ENCODE results near the gene RALGDS. TPM values are rescaled to one million over a fixed set of nuclear protein-coding genes. Genes with fewer than 3 reads are reported as not detected.
"Not testable (repeated sequence)": the region's sequence is repeated elsewhere in the genome, so short reads cannot be mapped to it uniquely, and the experiment has no call there.

The RALGDS gene
- total RNA-seq, 1 donor from 2014 or later = 47.4 TPM

DNA sequence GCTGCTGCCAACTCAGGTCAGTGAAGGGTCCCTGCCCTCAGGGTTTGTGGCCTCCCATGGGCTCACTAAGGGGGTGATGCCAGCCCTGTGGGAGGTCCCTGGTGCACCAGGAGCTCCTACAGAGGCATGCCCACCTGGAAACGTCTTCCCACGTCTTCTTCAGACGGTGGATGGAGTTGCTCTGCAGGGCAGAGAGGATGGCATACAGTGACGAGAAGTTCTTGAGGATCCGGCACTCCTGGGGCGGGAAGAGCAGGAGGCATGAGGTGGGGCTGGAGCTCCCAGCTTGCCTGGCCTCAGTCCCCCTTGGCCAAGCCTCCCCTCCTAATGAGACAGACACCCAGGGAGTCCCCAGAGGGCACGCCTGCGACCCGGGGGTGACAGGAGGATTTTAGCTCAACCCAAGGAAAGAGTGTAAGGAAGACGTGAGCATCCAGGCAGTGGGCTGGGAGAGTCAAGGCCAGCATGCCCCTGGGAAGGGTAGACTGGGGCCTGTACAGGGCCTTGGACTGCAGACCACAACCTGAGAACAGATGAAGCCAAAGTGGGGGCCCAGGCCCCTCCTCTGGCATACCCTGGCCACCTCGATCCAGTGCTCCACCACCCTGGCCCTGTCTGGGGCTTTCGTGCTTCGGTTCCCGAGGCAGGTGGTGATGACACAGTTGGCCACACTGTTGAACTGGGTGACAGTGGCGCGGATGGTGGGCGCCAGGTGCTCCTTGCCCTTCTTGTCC is 14.4 kb downstream of the RALGDS start:
- no peak for DNase-seq

DNA sequence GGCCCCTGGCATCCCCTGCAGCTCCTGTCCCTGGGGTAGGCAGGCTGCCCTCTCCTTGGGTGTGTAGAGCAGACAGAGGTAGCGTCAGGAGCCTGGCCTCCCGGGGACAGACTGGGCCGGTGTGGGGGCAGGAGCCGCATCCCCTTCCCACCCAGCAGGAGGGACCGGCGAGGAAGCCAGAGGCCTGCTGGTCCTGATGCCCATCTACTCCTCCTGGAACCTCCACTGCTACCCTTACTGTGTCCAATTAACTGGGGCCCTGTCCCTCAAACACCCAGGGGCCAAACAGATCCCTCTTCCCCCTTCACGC is 15.6 kb downstream of the RALGDS start:
- no peak for DNase-seq

DNA sequence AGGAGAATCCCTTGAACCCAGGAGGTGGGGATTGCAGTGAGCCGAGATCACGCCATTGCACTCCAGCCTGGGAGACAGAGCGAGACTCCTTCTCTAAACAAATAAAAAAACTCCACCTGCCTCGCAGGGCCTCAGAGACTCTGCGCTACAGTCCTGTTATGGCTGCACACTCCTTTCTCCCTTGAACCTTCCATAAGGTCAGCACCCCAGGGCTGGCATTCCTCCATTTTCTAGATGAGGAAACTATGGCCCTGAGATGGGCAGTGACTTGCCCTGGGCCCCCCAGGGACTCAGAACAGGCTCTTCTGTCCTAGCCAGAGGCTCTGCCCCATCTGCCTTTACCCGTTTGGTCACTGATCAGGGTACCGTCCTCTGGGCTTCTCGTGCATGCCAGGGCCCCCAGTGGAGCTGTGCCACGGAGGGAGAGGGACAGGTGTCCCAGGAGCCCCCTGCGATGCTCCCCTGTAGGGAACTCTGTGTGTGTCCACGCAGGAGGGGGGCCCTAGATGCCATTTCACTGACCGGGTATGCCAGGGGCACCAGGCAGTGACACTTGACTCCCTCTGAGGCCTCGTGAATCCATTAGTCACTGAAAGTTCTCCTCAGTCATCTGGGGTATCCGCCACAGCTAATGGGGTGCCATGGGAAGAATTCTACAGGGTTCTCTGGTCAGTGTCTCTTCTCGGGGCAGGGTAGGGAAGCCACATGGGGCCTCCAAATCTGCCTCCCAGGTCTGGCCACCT is 16.2 kb downstream of the RALGDS start:
- DNase-seq = no peak

DNA sequence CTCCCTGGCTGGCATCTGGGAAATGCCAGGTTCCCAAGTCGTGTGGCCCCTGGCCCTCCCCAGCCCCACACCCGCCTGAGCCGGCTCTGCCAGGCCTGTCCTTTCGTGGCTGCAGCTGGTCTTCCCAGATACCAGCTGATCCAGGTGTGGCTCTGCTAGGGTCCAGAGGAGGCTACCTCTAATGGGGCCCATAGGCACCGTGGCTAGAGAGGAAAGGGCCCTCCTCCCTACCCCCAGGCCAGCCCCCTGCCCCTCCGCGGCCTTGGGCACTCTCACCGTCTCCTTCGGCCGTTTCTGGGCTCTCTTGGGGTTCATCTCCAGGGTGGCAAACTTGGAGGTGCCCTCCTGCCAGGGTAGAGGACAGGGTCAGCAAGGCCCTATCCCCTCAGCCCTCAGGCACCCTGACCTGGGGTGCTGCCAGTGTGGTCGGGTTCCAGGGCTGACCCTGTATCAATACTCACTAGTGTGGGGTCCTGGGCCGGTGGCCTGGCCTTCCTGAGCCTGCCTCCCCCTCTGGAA is 17.0 kb downstream of the RALGDS start:
- no peak for DNase-seq

- DNase-seq = no peak
These were observed 17.7 kb downstream of the RALGDS start for GRCh38 chr9:133103183-133103986.

DNA sequence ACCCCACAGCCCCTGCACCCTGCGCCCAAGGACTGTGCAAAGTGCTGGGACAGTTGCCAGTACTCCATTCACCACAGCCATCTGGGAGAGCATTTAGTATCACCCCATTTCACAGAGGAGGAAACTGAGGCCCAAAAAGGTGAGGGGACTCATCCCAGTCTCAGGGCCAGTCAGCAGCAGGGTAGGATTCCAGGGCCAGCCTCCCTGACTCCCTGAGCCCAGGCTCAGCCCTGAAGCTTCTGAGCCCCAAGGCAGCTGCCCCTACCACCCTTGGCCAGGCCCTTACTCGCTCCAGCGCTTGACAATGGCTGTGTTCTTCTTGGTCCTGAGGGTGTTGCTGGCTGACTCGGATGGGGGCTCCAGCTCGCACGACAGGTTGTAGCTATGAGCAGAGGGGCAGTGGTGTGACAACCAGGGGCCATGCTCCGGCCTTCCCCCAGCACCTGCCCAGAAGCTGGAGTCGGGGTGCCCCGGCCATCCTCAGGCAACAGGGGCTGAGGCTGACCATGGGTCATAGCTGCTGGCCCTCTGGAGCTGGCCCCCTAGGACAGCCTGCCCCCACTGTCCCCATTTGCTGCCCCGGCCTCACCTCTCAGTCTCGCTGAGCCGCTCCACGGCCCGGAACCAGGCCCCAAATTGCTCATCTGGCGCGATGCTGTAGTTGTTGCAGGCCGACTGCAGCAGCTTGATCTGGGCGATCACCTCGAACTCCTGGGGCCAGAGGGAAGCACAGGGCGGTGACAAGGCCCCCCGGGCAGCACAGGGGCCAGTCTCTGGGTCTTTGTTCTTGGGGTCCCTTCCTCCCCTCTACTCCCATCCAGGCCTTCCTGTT is 18.6 kb downstream of the RALGDS start:
- DNase-seq = no peak

- no peak for DNase-seq
These were observed 19.5 kb downstream of the RALGDS start for GRCh38 chr9:133101356-133102189.

- DNase-seq = no peak
These were observed 20.3 kb downstream of the RALGDS start for GRCh38 chr9:133100506-133101355.

DNA sequence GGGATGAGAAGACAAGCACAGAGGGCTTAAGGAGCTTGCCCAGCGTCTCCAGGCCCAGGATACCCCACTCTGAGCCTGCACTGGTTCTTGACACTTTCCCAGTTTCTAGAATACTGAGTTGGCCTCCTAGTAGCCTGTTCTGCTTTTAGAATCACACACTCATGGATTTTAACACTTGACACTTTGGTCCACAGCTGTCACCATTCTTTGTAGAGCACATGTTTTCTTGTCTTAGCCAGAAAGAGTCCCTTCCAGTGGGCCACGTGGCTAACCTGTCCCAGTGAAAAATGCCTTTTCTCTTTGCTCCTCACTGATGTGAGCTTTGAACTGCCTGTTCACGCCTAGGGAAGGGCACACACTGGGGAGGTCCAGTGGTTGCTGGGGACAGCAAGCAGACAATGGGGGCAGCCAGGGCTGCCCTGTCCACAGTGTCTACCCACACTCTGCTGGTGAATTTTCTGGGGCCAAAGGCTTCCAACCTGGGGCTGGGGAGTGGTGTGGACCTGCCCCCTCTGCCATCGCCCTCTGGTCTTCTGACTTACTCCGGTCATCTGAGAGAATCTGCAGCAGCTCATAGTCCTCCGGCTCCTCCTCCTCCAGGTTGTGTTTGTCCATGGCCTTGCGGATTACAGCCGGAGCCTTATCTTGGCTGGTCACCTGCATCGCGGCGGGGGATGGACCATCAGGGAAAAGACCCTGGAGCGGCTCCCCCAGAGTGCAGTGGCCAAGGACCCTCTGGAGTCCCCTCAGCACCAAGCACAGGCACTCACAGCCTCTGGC is 21.1 kb downstream of the RALGDS start:
- DNase-seq = no peak

DNA sequence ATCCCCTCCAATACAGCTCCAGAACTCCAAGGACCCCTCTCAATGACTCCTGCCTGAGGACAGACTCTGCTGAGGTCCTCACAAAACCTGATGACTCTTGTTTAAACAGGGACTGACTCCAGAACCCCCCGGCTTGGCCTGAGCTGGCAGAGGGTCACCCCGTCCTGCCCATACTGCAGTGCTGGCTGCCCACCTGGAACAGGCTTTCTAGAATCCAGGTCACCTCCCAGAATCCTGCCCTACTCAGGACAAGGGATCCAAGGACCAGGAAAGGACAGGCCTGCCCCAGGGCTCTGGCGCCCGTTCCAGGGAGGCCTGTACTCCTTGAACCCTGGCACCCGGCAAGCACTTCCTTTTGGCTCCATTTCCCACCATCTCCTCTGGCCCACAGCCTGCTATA is 22.2 kb downstream of the RALGDS start:
- DNase-seq = no peak

GRCh38 chr9:133098104-133098754 is 22.8 kb downstream of the RALGDS start:
- DNase-seq = no peak

- DNase-seq = no peak
These were observed 26.1 kb downstream of the RALGDS start for GRCh38 chr9:133094842-133095393.

GRCh38 chr9:133094351-133094750 is 26.7 kb downstream of the RALGDS start:
- not testable (repeated sequence) for DNase-seq

DNA sequence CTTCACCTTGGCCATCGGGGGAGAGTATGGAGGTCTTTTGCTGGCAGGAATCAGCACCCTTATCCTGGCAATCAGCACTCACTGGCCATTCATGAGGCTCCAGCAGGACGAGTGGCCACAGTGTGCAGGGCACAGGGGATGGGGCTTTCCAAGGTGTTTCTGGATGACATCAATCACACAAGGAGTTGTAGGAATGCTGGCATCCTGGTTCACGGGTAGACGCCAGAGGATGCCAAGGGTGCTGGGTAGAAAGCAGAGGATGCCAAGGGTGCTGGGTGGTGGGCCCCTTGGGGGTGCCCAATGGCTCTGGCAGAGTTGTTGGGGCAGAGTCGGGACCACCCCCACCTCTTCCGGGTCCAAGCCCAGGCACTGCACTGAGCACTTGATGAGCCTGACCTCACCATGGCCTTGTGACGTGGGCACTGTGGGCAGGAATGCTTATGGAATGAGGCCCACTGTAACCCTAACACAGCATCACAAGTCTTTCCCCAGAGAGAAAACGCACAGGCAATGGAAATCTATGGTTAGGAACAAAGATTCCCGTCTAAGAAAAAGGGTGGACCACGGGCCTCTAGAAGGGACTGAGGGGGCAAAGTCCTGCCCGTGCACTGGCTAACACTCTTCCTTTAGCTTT is 30.2 kb downstream of the RALGDS start:
- no peak for DNase-seq

GRCh38 chr9:133090187-133090586 is 30.9 kb downstream of the RALGDS start:
- no peak for DNase-seq

DNA sequence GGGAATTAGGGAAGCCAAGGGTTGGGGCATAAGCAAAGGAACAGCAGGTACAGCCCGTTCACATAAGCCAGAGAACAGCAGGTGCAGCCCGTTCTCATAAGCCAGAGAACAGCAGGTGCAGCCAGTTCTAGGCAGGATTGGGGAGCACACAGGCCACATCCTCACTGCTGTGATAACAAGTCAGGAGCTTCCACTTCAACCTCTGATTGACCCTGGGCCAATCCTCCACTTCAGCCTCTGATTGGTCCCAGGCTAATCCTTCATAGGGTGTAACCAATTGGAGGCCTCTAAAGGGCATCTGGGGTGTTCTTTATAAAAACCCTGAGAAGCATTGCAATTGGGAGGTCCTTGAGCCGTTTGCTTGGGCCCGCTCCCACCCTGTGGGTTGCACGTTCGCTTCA is 31.8 kb downstream of the RALGDS start:
- DNase-seq = no peak

GRCh38 chr9:133088756-133089155 is 32.3 kb downstream of the RALGDS start:
- DNase-seq = no peak

All from skin of body (tissue), 2 donors.